Panc1 (cell line): ENCODE results near the gene C11orf65.

Experiments
- CTCF ChIP-seq: fragments of 450-650 bp; IDR thresholded peaks from 2 replicates; pipeline ENCODE4 v1.5.1; 2017; ENCODE audit warnings: mild to moderate bottlenecking
- POLR2AphosphoS5 ChIP-seq: IDR thresholded peaks from 2 replicates; pipeline ENCODE4 v1.6.1; 2012; ENCODE audit warnings: mild to moderate bottlenecking, low read depth, low read length, moderate library complexity
- SIN3A ChIP-seq: IDR thresholded peaks from 2 replicates; pipeline ENCODE4 v1.6.1; 2012; ENCODE audit warnings: low read depth, mild to moderate bottlenecking, low read length, moderate library complexity, borderline replicate concordance; ENCODE audit not compliant: insufficient read depth
- TCF7L2 ChIP-seq: IDR thresholded peaks from 2 replicates; pipeline ENCODE4 v1.6.1; 2011; ENCODE audit warnings: mild to moderate bottlenecking, low read depth, low read length, inconsistent platforms

DNA sequence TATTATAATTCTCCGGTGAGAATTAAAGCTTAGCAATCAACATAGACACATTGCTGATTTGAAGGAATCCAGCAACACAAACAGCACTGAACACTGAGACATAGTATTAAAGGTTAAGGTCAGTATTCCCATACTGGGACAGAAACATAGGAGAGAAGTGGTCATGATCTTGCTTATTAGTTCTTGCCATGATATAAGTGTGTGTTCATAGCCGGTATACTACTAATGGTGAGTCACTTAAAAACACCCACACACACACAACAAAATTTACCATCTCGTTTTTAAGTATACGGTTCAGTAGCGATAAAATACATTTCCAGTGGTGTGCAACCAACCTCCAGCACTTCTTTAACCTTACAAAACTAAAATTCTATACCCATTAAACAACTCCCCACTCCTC is 96.3 kb downstream of the C11orf65 start:
- TF ChIP-seq CTCF (no peak), POLR2AphosphoS5 (no peak), SIN3A (no peak), TCF7L2 (no peak)
